Stimulated activated CD8-positive, alpha-beta memory T cell treated with anti-CD3 and anti-CD28 coated beads, Interleukin-15, amount 100 ng/mL, for 48 hours (primary cell): ENCODE measurements around the gene TEX264.

Source experiments
- DNase-seq, 2 donors: peaks; one replicate each; pipeline ENCODE4 v3.0.0-alpha.2; 2020; ENCODE audit warnings: low read depth in 2 of 2

TEX264 gene

DNA sequence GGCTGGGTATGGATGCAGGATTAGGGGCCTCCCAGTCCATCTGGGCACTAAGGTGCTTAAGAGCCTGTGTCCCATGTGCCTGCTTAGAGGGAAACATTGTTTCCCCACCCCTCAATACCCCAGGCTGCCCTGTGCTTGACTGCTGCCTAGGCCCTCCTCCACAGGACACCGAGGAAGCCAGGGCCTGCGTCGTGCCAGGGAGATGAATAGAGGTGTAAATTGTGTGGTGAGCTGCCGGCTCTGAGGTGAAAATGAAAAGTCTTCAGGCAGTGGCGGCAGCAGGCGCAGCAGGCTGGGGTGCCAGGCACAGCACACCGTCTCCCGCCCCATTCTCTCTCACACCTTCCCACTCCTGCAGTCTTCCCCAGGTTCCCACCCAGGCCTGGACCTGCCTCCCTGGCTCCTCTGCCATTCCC lies 21.9 kb downstream of the TEX264 start:
- no peak for DNase-seq

DNA sequence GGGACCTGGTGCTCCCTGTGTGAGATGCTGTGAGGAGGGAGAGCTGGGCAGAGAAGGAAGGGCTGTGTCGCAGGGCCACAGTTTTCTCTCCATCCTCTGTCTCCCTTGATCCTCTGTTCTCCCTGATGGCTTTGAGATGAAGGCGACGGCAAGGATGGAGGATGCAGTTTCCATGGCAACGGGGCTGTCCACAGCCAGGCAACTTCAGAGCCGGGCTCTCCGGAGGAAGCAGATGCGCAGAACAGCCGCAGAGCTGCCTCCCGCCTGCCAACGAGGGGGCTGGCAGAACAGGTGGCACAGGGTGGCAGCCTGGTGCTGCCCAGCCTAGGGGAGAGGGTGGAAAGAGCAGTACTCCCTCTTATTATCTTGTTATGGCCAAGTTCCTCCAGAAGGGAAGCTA lies 25.9 kb downstream of the TEX264 start:
- DNase-seq = no peak

DNA sequence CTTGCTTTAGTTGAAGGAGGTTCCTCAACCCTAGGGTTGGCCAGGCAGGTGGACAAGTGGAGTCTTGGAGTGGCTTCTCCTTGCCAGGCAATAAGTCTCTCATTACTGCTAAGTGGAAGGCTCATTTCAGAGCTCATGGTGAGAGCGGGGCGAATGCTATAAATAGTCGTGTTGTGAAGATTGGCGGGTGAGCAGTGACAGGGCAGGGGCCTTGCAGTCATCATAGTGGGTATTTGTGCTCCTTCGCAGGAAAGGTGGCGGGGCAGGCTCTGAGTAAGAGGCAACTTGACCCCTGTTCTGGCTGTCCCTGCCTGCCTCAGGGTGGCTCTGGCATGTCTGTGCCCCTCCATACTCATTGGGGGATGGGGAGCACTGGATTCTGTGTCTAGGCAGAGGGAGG lies 27.2 kb downstream of the TEX264 start:
- no peak for DNase-seq

DNA sequence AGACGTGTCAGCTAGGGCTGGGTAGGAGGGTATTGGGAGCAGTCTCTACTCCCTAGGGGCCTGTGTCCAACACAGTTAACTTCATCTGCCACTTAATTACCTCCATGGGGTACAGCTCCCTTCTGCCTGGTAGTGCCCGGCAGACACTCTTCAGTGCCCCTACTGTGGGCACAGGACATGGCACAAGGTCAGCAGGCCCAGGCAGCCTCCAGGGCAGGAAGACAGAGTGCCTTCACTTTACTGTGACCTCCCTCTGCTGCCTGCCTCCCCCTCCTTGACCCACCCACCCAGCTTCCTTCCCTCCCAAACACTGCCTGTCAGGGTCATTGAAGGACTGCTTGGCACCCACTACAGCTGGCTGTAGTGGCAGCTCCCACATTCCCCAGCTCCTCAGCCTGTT lies 29.4 kb downstream of the TEX264 start:
- no peak for DNase-seq

DNA sequence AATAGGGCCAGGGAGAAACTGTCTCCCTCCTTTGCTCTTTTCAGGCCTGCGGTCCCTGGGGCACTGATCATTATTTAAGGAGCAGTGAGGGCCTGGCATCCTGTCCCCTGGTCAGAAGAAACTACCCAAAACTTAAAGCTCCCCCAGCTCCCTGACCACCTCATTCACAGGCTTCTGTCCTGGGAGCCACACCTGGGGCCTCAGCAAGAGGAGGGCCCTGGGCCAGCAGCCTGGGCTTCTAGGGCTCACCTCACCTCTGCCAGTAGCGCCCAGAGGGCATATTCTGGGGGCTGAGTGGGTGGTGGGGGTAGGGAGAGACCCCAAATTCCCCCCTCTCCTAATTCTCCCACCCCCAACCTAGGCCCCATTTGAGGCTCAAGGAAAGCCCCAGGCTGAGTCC lies 31.1 kb downstream of the TEX264 start:
- no peak for DNase-seq

DNA sequence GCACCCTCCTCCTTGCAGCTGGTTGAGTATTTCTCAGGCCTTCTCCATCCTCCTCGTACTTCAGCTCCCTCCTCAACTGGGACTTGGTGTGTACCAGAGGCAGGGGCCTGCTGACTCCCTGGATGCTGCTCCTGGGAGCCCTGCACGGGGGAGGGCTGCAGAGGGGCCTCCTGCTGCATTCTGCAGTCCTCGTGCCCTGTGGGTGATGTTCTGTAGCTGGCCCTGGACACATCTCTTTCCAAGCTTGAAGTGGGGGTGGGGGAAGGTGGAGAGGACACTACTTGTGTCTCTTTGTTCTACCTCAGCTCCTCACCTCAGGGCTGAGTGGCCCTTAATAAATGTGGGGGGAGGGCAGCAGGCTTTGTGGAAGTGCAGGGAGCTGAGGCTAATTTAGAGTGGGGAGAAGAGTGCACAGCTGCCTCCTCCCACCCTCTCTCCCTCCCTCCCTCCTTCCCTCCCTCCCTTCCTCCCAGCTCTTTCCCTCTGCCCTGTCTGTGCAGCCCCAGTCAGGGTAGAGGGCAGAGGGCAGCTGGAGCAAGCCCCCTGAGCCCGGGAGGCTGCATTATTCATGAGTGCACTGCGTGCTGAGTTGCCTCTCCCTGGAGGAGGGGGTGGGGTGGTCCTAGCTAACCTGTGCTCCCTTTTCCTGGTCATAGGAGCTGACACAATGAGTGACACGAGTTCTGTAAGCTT lies 32.2 kb downstream of the TEX264 start:
- DNase-seq = no peak

DNA sequence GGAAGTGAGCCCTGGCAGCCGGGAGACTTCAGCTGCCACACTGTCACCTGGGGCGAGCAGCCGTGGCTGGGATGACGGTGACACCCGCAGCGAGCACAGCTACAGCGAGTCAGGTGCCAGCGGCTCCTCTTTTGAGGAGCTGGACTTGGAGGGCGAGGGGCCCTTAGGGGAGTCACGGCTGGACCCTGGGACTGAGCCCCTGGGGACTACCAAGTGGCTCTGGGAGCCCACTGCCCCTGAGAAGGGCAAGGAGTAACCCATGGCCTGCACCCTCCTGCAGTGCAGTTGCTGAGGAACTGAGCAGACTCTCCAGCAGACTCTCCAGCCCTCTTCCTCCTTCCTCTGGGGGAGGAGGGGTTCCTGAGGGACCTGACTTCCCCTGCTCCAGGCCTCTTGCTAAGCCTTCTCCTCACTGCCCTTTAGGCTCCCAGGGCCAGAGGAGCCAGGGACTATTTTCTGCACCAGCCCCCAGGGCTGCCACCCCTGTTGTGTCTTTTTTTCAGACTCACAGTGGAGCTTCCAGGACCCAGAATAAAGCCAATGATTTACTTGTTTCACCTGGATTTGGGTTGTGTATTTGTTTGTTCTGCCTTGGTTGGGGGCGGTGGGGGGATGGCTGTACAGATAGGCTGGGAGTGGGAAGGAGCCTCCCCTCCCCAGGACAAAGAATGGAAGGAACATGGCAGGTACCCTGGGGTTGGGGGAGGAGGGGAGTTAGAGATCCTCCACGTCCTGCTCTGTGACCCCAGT lies 32.9 kb downstream of the TEX264 start:
- no peak for DNase-seq

DNA sequence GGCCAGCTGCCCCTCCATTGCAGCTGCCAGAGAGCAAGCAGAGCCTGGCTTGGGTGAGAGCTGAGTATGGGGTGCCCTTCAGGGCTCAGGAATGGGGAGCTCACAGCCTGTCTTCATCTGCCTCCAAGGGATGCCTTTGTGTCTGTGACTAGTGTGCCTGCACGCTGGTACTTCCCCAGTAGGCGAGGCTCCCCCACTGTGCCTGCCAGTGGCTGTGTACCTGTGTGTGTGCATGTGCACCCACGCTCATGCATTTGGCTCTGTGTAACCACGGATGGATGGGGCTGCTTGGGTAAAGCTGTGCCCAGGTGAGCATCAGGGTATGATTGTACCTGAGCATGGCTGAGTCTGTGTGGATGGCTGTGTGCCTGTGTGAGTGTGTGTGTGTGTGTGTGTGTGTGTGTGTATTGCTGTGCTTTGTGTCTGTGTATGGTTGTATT lies 33.5 kb downstream of the TEX264 start:
- no peak for DNase-seq

DNA sequence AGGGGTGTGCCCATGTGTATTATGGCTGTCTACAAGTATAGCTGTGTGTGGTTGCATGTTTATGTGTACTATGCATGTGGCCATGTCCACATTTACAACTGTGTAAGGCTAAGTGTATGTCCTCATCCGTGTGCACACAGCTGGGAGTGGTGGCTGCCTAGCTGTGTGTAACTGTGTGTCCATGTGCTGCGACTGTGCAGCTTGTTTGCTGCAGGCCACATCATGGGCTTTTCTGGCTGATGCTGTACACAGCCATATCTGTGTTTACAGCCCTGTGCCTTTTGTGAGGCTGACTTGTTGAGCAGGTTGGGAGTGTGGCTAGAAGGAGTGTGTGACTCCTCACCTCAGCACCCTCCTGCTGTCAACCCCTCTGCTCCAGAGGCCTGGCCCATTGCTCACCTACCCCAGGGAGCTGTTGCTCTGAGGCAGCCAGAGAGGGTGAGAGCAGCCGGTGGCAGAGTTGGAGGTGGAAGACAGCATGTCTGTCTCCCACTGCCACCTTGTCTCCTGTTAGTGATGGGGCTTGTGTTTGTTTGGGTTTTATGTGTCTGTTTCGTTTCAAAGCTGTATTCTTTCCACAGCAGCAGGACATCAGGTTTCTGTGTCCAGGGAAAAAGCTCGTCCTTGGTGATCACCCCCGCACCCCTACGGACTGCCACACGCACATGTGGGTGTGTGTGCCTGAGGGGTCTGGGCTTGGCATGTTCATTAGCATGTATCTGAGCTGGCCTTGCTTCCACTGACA lies 34.4 kb downstream of the TEX264 start:
- no peak for DNase-seq

DNA sequence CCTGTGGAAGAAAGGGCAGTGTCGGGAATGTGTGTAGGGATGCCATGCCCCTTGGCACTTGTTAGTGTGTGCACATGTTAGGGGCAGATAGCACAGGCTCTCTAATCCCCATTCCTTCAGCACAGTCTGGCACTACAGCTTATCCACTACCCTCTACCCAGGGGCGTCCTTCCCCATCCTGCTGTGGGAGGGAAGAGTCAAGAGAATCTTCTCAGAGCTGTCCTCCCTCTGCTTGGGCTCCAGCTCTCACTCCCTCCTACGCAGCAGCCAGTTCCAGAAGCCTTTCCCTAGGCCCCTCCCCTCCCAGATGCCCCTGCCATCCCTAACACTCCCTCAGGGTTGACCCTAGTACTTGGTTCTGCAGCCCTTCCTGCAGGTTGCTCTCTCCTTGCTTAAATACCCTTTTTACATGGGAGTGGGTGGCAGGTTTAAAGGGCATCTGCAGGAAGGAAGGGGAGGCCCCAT lies 35.0 kb downstream of the TEX264 start:
- DNase-seq = no peak

DNA sequence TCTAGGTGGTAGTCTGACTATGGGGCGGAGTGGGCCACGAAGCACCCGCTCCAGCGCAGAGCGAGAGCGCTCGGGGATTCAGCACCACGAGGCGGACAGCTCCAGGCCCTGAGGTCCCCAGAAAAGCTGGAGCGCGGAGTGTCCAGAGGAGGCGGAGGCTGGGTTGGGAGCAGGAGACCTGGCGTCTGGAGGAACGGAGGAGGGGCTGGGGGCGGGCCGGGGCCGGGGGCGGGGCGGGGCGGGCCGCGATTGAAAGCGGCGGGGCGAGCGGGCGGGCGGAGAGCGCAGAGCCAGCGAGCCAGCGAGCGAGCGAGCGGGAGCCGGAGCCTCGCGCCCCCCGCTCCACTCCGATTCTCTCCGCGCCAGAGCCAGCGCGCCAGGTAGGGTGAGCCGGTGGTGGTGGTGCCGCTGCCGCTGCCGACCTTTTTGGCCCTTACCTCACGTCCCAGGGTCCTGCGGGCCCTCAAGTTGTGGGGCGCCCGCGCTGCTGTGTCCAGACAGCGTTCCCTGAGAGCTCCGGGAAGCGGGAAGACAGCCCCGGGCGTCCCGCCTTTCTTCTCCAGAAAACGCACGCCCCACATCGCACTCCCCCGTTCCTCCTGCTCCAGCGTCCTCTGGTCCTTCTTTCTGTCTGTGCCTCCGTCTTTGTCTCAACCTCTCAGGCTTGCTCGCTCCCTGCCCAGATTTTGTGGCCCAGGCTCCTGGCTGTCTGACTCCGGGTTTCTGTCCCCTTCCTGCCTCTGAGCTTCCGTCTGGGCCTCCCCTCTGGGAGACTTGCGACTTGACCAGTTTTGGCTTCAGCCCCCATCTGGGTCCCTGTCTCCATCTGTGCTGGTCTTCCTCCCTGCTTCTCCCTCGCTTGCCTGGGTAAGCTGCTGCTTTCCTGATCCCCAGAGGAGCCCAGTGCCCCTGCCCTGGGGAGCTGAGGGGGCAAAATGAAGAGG lies 36.0 kb downstream of the TEX264 start, which contains the start of gene GRM2:
Gene GRM2, plus strand, starts transcription at position 281 of the 944 bp plus-strand sequence. CDS start 1,916 bp downstream, outside the sequence.
- DNase-seq = no peak

DNA sequence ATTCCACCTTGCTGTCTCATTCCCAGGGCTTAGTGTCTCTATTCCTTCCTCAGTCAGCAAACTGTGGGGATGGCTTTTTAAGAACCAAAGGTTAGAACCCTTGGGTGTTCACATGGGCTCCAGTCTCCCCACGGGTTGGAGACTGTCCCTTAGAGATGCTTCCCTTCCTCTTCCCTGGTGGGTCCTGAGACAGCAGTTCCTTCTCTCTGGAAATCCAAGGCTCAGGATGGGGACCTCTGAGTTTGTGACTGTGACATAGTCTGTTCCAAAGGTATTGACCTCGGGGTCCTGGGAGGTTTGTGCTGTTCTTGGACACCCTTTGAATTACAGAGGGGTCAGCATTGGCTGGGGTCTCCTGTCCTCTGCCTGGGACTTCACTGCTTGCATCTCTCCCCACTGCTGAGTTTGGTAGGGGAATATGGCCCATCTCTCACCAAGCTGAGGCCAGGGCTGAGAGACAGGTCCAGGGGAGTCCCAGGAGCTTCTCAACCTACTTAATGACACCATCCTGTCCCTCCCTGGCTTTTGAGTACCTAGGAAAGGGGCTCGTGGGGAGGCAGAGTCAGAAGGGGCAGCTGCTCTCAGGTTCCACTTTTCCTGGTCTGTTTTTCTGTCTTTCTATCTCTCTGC lies 37.3 kb downstream of the TEX264 start:
- DNase-seq = no peak

DNA sequence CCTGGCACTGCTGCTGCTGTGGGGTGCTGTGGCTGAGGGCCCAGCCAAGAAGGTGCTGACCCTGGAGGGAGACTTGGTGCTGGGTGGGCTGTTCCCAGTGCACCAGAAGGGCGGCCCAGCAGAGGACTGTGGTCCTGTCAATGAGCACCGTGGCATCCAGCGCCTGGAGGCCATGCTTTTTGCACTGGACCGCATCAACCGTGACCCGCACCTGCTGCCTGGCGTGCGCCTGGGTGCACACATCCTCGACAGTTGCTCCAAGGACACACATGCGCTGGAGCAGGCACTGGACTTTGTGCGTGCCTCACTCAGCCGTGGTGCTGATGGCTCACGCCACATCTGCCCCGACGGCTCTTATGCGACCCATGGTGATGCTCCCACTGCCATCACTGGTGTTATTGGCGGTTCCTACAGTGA lies 38.0 kb downstream of the TEX264 start:
- DNase-seq = no peak

DNA sequence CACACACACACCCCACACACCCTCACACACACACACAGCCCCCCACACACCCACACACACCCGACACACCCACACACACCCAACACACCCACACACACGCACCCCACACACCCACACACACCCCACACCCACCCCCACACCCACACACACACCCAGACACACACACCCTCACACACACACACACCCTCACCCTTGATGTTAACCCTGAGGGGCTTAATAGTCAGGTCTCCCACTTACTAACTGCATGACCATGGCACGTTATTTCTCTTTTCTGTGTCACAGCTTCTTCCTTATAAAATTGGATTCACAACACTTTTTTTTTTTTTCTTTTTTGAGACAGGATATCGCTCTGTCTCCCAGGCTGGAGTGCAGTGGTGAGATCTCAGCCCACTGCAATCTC lies 38.6 kb downstream of the TEX264 start:
- DNase-seq = no peak

DNA sequence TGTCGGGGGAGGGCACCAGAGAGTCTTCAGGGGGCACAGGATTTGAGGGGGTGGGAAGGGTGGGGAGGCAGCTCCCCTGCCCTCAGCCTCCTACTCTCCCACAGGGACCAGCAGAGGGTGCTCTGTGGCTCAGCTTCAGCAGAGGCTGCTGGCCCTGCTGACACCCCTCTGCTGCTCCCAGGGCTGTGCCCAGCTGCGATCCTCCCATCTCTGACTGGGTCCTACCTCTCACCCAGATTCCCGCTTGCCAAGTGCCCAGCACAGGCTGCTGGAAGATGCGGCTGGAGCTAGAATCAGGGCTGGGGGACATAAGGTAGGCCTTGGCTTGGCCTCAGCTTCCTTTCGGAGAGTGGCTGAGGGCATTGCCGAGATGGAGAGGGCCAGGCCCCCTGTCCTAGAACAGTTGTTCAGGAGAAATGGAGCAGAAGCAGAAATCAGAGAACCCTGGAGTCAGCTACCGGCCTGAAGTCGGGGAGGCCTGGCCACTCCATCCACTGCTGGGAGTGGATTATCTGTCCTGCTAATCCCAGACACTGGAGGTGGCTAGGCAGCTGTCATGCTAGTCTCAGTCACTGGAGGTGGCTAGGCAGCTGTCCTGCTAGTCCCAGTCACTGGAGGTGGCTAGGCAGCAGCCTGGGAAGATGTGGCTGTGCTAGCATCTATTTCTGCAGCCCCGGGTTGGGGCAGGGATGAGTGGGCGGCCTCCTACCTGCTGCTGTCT lies 39.7 kb downstream of the TEX264 start:
- no peak for DNase-seq

DNA sequence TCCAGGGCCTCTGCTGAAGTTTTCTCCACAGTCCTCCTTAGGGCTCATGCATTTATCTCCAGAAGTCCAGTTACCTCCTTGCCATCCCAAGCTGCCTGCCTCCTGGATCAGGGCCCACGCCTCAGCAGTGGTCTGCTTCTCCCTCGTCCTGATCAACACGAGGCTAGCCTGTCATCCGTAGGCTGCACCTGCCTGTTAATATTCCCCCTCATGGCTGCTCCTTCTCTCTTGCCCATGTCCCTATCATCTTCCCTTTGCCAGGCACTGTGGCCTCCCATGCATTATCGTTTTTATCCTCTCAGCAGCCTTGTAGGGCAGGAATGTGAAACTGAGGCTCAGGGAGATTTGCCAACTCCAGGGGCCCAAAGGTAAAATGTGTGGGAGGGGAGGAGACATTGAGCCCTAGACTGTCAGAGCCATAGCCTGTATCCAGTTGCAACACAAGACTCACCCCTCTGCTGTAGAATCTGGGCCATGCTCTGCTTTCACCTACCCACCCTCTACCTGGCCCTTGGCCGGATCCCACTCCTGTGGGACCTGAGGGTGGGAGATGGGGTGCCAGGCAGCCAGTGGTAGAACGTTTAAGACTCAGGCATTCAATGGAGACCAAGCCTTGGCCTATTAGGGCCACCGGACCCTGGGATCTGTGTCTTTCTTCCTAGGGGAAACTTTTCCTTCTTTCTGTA lies 40.4 kb downstream of the TEX264 start:
- DNase-seq = no peak

DNA sequence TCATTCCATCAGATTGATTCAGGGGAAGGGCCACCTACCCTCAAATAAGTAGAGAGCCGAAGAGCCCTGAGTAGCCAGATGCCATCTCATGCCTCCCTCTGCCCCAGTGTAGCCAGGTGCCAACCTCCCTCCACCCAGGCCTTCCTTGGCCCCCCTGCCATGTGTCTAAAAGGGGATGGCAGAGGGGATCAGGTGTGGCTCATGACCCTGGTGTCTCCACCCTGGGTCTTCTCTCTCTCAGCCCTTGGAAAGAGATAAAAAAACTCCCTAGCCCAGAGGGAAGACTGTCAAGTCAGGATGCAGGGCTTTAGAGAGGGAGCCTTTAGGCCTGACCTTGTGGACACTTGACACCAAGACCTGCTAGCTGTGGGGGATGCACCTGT lies 41.0 kb downstream of the TEX264 start:
- DNase-seq = no peak

DNA sequence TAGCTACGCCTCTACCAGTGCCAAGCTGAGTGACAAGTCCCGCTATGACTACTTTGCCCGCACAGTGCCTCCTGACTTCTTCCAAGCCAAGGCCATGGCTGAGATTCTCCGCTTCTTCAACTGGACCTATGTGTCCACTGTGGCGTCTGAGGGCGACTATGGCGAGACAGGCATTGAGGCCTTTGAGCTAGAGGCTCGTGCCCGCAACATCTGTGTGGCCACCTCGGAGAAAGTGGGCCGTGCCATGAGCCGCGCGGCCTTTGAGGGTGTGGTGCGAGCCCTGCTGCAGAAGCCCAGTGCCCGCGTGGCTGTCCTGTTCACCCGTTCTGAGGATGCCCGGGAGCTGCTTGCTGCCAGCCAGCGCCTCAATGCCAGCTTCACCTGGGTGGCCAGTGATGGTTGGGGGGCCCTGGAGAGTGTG lies 41.5 kb downstream of the TEX264 start:
- no peak for DNase-seq

DNA sequence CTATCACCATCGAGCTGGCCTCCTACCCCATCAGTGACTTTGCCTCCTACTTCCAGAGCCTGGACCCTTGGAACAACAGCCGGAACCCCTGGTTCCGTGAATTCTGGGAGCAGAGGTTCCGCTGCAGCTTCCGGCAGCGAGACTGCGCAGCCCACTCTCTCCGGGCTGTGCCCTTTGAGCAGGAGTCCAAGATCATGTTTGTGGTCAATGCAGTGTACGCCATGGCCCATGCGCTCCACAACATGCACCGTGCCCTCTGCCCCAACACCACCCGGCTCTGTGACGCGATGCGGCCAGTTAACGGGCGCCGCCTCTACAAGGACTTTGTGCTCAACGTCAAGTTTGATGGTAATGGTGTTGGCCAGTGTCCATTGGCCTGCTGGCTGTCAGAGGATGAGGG lies 41.9 kb downstream of the TEX264 start:
- no peak for DNase-seq
